HG02938 (cell line): ENCODE measurements around the gene HOXA10.

Experiments used
- ATAC-seq: cut with Tn5 transposase; IDR thresholded peaks from one replicate; pipeline ENCODE4 v1.9.1; 2021; ENCODE audit warnings: mild to moderate bottlenecking, moderate library complexity; ENCODE audit not compliant: unreplicated experiment

The HOXA10 gene

GRCh38 chr7:27180431-27181420 lies 6.6 kb upstream of the HOXA10 start:
- ATAC-seq: no peak

GRCh38 chr7:27179503-27180430 lies 5.6 kb upstream of the HOXA10 start:
- ATAC-seq: no peak

GRCh38 chr7:27179030-27179429 lies 4.9 kb upstream of the HOXA10 start:
- no peak for ATAC-seq

GRCh38 chr7:27178366-27178765 lies 4.2 kb upstream of the HOXA10 start:
- no peak for ATAC-seq

- no peak for ATAC-seq
Observed at GRCh38 chr7:27177795-27178320, 3.7 kb upstream of the HOXA10 start.

- ATAC-seq: no peak
Observed at GRCh38 chr7:27176962-27177794, 3.1 kb upstream of the HOXA10 start.

GRCh38 chr7:27176524-27176845 lies 2.4 kb upstream of the HOXA10 start:
- ATAC-seq: no peak

GRCh38 chr7:27175626-27176523 lies 1.8 kb upstream of the HOXA10 start:
- ATAC-seq: no peak

GRCh38 chr7:27174874-27175625 lies 930 bp upstream of the HOXA10 start:
- ATAC-seq: no peak

- ATAC-seq: no peak
Observed at GRCh38 chr7:27173511-27173955, 587 bp downstream of the HOXA10 start.

GRCh38 chr7:27172823-27173510 lies 1.2 kb downstream of the HOXA10 start:
- no peak for ATAC-seq

GRCh38 chr7:27172315-27172774 lies 1.8 kb downstream of the HOXA10 start:
- ATAC-seq: no peak

GRCh38 chr7:27171637-27172314 lies 2.3 kb downstream of the HOXA10 start:
- no peak for ATAC-seq

GRCh38 chr7:27171325-27171636 lies 2.8 kb downstream of the HOXA10 start:
- no peak for ATAC-seq

- ATAC-seq: no peak
Observed at GRCh38 chr7:27170426-27171324, 3.4 kb downstream of the HOXA10 start.

GRCh38 chr7:27169658-27170425 lies 4.3 kb downstream of the HOXA10 start:
- no peak for ATAC-seq
